DLD1 (cell line): ENCODE results near the gene BCHE.

ENCODE experiments used
- in situ Hi-C: cut with HindIII; loops from 2 replicates; pipeline ENCODE4 v1.10.0; 2017; ENCODE audit warnings: low sequenced_read_pairs

The BCHE gene

DNA sequence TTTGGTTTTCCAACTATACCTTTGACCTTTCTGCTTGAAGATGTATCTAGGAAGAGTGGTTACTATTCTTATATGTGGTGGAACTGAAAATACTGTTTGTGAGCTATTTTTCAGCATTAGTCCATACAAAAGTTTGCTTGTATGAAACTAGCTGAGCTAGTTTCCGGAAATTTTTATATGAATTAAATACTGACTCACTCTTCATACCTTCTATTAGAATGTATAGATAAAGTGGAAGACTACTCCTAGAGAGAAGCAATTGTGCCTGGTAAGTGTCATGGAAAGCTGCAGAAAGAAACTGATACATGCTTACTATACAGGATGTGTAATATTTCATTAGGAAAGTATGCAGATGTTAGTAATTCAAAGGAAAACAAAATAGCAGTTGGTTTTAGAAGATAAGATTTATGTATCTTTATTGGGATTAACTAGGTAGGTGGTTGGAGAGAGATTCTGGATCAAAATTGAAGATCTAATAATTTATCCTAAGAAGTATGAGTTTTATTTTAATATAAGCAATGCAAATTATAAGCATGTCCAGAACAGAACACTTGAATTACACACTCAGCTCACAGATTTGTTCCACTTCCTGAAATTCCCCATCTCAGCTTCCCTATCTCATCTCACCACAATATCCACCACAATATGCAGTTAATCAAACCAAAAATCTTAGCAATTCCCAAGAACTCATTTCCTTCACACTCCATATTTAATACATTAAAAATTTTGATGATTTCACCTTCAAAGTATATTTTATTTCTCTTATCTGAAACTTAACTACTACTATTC lies 82.8 kb downstream of the BCHE start:
- in situ Hi-C loops = no loop called here

DNA sequence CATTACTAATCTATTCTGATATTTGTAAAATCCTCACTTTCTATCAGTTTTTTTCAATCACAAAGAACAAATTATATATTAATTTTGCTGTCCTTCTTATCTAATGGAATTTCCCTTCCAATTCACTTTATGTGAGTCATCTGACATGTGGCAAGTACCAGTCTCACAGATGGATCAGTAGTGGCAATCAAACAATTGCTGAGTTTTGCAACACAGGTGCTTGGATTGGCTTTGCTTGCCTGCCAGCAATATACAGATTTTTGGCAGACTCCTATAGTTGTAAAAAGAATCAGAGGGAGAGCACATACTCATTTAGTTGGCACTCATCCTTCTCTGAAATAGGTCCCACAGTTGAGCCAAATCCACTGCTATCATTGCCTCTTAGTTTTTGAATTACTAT lies 83.7 kb downstream of the BCHE start:
- in situ Hi-C loops = no loop called here

DNA sequence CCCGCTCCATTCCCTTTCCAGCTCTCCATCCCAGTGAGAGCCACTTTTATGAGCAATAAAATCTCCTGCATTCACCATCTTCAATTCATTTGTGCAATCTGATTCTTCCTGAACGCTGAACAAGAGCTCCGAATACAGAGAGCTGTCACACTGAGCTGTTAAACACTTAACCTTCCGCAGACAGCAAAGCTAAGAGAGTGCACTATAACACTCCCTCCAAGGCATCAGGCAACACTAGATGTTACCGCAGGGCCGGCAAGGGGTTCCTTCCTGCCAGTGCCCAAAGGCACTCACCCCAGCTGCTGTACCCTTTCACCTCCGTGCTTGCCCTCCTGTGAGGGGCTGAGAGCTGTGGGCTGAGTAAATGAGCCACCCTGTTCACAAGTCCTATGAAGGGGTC lies 85.6 kb downstream of the BCHE start:
- in situ Hi-C loops = no loop called here

DNA sequence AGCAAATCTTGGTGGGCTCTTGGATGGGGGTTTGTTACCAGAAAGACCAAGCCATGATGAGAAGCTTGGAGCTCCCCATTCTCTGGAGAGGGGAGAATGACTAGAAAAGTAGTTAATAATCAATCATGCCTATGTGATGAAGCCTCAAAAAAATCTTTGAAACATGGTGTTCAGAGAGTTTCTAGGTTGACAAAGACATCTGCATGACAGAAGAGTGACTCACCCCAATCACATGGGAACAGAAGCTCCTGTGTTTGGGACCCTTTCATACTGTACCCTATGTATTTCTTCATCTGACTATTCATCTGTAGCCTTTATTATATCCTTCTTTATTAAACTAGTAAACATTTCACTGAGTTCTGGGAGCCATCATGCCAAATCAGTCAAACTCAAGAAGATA lies 87.4 kb downstream of the BCHE start:
- in situ Hi-C loops = no loop called here

DNA sequence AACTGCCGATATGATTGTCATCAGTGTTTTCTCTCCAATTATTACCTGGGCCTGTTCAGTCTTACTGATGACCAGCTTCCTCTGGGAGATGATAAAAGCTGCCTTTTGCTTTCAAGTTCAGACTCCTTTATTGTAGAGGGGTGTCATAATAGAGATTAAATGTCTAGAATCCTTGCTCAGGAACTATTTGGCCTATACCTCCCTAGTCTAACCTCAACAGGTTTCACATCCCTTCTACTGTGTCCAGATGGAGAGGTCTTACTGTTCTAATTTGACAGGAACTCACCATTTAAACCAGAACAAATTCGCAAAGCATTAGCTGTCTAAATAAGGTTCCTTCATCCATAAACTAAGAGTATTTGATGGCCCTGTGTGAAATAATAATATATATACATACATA lies 88.0 kb downstream of the BCHE start:
- in situ Hi-C loops = no loop called here

DNA sequence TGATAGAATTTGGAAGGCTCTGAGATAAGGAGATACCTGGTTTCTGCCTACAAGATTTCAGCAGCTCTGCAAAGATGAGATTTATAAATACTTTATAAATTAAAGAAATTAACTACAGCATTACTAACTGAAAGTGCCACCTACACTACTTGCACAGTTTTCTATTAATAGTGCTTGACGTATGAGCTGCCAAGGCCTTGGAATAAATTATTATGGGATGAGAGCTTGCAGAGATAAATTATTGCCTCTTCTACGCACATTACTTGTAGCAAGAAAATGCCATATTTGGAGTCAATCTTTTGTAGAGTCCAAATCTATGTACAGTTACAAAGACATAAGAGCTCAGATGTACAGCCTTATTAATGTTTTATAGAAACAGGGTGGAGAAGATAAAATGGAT lies 89.1 kb downstream of the BCHE start:
- in situ Hi-C loops = no loop called here

DNA sequence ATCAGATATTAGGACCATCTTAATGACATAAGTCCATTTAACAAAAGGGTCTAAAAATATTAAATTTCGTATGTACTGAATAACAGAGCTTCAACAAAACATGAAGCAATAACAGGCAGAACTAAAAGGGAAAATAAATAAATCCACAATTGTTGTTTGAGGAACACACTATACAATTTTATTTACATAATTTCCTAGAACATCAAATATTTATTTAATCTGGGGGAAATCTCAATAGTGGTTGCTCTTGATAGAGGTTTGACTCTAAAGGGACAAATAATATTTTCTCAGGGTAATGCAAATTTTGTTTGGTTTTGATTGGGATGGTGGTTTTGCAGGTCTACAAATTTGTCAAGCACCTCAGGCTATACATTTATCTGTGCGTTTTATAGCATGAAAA lies 90.3 kb downstream of the BCHE start:
- in situ Hi-C loops = no loop called here

DNA sequence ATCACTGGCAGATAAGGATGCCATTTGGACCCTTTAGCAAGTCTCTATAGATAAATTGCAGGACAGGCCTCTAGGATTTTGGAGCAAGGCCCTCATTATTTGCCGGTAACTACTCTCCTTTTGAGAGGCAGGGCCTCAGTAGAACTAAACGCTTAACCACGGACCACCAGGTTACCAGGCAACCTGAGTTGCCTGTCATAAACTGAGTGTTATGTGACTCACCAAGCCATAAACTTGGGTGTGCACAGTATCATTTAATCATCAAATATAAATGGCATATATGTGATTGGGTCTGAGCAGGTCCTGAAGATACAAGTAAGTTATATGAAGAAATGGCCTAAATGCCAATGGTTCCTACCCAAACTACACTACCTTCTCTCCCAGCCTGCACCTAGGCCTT lies 93.2 kb downstream of the BCHE start:
- in situ Hi-C loops = no loop called here

DNA sequence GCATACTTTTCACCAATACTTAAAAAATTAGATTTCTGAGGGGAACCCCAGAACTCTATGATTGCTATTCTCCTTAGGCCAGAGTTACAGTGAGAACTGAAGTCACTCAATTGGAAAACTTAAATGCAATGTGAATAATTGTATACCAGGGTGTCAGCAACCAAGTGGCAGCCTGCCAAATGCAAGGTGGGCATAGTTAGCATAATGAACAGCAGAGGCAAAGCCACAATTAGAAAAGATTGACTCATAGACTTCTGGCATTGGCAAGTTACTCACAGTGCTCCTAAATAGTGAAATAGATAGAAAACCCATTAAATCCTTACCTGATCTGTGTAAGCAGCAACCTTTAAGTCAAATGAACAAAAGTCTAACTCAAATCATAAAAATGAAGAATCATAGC lies 94.9 kb downstream of the BCHE start:
- in situ Hi-C loops = no loop called here

DNA sequence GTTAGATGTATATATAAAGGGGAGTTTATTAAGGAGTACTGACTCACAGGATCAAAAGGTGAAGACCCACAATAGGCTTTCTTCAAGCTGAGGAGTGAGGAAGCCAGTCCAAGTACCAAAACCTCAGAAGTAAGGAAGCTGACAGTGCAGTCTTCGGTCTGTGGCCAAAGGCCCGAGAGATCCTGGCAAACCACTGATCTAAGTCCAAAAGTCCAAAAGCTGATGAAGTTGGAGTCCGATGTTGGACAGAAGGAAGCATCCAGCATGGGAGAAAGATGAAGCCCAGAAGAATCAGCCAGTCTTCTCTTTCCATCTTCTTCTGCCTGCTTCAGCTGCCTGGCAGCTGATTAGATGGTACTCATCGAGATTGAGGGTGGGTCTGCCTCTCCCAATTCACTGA lies 107.5 kb downstream of the BCHE start:
- in situ Hi-C loops = no loop called here

DNA sequence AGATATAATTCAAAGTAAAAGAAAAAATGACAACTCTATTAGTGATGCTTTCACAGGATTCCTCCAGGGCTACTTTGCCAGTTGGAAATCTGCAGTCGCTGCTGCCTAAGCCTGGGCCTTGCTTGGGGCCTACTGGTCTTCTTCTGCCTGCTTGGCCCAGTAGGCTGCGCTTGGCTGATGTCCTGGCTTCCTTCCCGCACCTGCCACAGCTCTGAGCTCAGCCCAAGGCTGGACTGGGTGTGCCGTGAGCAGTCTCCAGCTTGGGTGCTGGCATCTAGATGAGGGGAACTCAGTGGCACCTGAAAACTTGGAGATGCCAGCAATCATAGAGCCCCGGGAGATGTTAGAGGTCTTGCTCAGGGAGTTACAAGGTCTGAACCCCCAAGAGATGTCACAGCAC lies 108.3 kb downstream of the BCHE start:
- in situ Hi-C loops = no loop called here

DNA sequence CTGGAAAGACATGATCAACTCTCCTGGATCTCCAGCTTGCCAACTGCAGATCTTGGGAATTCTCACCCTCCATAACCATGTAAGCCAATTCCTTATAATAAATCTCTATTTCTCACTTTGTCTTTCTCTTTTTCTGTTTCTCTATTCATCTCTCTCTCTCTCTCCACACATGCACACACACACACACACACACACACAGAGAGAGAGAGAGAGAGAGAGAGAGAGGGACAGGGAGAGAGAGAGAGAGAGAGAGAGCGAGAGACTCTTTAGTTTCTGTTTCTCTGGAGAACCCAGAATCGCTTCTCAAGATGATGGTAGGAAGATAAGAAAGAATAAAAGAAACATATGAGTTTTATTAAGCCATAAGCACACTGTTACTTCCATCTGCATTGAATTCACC lies 111.9 kb downstream of the BCHE start:
- in situ Hi-C loops = no loop called here
